HG02981 (cell line): ENCODE results near the gene RFTN1.

Experiments
- ATAC-seq: cut with Tn5 transposase; IDR thresholded peaks from one replicate; pipeline ENCODE4 v1.9.1; 2021; ENCODE audit warnings: mild to moderate bottlenecking, moderate library complexity; ENCODE audit not compliant: unreplicated experiment

RFTN1 gene

GRCh38 chr3:16529264-16529663, 15.8 kb upstream of the RFTN1 start:
- ATAC-seq: no peak

GRCh38 chr3:16528581-16528993, 15.1 kb upstream of the RFTN1 start:
- ATAC-seq: no peak

DNA sequence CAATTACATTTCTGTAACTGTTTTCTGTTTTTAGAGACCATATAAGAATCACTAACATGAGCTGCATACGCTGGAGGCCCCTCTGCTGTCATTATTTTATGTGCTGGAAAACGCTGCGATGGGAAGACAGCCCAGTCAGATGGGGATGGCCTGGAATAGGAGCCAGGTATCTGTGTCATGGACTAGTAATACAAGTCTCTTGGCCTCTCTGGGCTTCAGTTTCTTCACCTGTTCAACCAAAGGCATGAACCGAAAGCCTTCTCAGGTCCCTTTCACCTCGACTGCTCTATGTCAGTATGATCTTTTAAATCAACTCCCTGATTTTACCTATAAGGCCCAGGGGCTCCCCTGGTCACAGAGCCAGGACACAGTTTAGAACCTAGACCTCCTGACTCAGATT, 14.6 kb upstream of the RFTN1 start:
- ATAC-seq: no peak

- ATAC-seq: no peak
Measured at GRCh38 chr3:16524196-16524595, 10.7 kb upstream of the RFTN1 start.

DNA sequence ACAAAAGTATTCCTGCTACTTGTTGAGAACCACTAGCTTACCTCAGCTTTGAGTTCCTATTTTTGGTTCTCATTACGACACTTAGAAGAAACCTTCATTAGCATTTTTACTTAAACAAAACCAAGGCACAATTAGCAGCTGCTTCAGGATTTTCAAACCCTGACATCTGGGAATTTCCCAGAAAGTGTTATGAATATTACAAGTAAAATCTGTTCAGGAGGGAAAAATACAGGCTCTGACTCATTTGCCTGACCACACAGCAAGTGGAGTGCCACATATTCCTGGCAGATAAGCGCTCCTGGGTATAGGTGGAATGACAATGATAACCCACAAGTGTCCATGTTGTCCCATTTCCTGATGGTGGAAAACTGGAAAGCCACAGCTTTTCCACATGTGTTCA, 10.3 kb upstream of the RFTN1 start:
- ATAC-seq: no peak

GRCh38 chr3:16522834-16523233, 9.3 kb upstream of the RFTN1 start:
- ATAC-seq: no peak

DNA sequence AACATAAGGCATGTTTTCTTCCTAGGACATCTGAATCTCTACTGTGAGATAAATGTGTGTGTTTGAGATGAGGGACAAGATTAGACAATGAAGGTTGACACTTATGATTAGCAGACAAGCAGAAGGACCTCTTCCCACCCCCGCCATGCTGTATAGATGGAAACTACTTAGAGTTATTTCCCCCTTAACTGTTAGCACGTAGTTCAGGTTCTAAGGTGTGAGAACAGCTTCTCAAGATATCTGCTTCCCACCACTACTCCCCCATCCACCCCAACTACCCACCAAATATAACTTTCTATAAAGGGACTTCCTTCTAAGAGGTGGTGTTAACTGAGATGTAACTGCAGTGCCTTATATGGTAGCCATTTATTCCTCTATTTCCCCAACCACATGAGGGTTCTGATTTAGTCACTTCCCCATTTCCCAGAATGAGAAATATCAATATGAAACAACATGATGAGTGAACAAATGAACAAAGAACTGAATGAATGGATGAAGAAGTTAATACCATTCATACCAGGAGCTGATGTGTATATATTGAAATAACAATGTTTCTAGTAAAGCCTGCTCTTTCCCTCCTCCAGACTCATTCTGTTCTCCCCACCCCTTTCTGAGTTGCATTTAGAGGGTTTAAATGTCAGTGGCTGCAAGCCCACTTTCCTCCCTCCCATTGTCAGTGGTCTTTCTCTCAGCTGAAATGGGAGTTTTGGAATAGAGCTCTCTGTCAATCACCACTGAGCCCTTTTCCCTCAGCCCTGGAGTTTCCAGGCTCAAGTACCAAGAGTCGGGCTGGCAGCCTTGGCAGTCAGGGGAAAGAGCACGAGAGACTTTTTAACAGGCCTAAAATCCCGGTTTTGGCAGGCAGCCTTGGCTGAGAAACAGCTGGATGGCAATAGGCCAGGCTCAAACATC, 7.7 kb upstream of the RFTN1 start:
- no peak for ATAC-seq

- ATAC-seq: no peak
Measured at GRCh38 chr3:16520241-16520969, 6.9 kb upstream of the RFTN1 start.

DNA sequence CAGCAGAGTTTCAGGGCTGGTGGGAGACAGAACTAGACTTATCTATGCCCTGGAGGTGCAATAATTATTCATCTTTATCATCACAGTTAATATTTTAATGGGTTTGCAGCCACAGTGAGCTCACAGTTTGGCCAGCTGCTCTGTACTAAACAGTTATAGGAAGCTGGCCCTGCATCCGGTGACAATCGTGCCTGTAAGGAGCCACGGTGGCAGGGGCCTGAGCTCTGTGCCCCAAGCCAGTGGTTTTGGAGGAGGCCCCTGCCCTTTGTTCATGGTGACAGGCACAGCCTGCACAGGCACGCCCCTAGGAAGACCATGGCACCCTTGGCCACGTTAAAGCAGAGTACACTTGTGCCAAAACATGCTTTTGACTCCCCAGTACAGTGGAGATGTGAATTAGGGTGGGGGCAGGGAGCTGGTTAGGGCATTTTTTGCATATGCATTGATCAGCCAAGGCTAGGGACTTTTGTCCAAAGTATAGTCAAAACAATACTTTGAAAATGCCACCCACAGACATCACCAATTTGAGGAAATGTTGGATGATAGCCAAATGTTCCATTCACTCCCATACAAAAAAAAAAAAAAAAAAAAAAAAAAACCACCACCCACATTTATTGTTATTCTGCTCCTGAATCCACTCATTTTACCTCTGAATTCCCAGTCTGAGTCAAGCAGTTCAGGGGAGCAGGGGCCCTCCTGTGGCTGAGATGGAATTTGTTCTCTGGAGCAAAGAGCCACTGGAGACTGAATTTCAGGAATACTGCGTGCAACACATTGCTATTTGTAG, 3.4 kb upstream of the RFTN1 start:
- ATAC-seq: peak; percentile 21

- ATAC-seq: no peak
Measured at GRCh38 chr3:16515885-16516420, 2.5 kb upstream of the RFTN1 start.

DNA sequence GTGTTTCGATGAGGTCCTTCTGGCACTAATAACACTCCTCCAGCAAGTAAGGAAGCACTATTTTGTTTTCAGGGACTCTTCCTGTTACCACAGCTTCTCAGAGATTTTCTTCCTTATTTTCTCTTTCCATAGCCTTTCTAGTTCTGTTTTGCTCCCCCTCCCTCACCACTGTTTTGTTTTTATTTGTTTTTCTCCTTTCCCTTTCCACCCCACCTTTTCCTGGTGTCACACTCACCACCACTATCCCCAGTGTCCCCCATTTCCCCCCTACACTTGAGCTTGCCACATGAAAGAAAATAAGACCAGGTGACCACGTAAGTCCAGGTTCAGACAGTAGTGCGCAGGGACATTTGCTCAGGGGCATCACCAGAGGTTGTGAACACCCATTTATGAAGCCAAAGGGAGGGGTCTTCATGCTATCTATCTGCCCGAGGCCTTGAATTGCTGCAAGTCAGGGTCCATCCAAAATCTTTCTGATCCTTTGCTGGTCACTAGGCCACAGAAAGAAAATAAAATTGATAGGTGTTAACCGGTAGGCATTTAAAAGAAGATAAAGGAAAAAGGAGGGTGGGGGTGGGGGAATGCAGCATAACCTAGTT, 1.4 kb upstream of the RFTN1 start:
- no peak for ATAC-seq

DNA sequence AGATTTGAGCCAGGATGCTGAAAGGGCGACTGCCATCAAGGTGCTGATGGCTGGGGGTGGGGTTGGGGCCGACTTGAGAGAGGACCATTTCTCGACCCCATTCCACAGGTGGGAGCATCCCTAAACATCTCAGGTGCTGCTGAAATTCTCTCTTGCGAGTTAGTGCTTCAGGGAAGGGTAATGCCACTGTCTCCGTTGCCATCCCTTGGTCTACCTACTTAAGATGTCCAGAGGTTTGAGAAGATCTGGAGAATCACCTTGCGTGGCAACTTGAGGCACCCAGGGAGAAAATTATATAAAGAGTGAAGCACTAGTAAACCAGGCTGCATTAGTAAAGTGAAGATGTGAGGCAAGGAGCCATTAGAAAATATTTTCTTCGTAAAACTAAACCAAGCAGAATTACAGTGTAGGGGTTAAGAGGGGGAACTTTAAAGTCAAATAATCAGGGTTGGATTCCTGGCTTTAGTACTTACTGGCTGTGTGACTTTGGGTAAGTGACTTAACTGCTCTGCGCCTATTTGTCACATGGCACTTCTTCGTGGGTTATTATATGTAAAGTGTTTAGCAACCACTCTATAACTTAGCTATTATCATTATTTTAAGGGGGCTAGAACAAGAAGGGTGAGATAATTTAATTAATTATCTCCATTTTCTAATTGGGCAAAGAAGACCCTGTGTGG, 662 bp upstream of the RFTN1 start:
- no peak for ATAC-seq

DNA sequence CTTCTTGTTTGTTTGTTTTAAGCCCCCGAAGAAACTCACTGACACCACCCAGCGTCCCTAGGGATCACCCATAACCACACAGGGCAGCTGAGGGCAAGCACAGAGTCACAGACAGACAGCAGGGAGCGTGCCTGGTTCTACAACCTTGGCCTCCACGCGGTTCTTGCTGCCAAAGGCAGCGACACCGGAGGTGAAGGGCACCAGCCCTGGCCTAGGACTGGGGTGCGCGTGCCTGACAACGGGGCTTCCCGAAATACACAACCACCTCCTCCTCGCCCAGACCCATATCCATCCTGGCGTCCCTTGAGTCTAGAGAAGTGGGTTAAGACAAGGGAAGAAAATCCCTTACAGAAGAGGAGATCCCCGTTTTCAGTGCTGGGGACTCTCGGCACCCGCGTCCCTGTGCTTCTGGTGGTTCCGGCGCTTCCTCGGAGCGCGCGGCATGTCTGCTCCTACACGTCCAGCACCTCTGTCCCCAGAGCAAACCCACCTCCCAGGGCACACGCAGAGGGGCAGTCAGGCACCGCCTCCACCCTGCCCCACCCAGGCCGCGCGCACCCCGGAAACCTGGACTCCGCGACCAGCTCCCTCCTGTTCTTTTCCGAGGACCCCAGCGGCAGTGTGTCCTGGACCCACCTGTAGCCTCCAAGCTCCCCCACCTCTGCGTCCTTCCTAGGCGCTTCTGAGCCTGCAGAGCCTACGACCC, 911 bp downstream of the RFTN1 start:
- ATAC-seq: peak; percentile 13

GRCh38 chr3:16511681-16512434, 1.6 kb downstream of the RFTN1 start:
- ATAC-seq: peak; percentile 41

- ATAC-seq: no peak
Measured at GRCh38 chr3:16510620-16511319, 2.7 kb downstream of the RFTN1 start.

GRCh38 chr3:16509721-16510619, 3.5 kb downstream of the RFTN1 start:
- peak; percentile 22 for ATAC-seq

DNA sequence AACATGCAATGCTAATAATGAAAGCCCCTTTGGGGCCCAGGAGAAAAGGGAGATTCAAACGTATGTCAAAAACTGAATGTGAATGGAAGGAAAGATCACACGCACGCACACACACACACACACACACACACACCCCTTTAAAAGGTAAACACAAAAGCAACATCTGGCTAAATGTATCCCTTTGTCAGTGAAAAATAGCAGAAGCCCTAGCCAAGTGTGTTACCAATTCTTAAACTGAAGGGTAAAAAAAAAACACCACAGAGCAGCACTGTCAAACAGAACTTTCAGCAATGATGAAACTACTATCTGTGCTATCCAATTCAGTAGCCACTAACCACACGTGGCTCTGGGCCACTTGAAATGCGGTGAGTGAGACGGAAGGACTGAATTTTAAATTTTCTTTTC, 4.9 kb downstream of the RFTN1 start:
- ATAC-seq: no peak
